ENCODE data around the gene FTCD. TPM values are rescaled to one million over a fixed set of nuclear protein-coding genes. Genes with fewer than 3 reads are reported as not detected.
A peak's percentile ranks its signal among the peaks of the same experiment; 100 is the strongest.

Gene FTCD
- total RNA-seq, 1 experiment from 2014 or later: 0.21 TPM

DNA sequence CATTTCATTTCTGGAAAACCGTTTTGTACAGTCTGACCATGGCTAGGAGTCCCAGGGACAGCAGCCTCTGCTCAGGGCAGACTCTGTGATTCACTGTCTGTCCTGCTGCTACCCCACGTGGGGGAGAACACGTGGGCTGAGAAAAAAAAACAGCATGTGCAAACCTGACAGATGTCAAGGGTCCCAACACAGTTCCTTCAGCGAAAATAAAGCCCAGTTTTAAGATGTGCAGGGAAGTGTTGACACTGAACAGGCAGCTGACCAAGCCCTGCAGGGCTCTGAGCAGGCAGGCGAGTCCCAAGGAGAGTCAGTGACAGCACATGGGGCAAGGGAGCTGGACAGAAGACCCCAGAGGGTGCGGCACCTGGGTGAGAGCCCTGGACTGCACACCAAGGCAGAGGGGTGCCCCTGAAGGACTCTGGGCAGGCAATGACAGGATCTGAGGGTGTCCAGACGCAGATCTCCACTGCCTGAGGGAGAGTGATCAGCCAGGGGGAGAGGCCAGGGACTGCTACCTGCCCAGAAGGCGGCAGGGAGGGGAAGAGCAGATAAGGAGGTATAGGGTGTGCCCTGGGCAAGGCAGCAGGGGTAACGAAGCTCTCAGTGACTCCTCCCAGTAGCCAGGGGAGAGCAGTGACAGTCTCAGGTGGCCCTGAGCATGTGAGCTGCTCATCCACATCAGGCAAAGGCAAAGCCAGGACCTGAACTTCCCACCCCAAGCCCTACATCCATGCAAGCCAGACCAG is 34.0 kb upstream of the FTCD start:
- DNase-seq (ENCODE audit: low read depth, low spot score): no peak
- TF ChIP-seq TCF7L2 (IDR thresholded peaks at IDR 0.05; ENCODE audit: low read depth, low read length): no peak
- TF ChIP-seq, protein P1, sequence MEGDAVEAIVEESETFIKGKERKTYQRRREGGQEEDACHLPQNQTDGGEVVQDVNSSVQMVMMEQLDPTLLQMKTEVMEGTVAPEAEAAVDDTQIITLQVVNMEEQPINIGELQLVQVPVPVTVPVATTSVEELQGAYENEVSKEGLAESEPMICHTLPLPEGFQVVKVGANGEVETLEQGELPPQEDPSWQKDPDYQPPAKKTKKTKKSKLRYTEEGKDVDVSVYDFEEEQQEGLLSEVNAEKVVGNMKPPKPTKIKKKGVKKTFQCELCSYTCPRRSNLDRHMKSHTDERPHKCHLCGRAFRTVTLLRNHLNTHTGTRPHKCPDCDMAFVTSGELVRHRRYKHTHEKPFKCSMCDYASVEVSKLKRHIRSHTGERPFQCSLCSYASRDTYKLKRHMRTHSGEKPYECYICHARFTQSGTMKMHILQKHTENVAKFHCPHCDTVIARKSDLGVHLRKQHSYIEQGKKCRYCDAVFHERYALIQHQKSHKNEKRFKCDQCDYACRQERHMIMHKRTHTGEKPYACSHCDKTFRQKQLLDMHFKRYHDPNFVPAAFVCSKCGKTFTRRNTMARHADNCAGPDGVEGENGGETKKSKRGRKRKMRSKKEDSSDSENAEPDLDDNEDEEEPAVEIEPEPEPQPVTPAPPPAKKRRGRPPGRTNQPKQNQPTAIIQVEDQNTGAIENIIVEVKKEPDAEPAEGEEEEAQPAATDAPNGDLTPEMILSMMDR (IDR thresholded peaks at IDR 0.05): no peak
- no peak for TF ChIP-seq SIN3A (IDR thresholded peaks at IDR 0.05; ENCODE audit: borderline replicate concordance, insufficient read depth, low read depth, low read length)
- TF ChIP-seq, protein P2, sequence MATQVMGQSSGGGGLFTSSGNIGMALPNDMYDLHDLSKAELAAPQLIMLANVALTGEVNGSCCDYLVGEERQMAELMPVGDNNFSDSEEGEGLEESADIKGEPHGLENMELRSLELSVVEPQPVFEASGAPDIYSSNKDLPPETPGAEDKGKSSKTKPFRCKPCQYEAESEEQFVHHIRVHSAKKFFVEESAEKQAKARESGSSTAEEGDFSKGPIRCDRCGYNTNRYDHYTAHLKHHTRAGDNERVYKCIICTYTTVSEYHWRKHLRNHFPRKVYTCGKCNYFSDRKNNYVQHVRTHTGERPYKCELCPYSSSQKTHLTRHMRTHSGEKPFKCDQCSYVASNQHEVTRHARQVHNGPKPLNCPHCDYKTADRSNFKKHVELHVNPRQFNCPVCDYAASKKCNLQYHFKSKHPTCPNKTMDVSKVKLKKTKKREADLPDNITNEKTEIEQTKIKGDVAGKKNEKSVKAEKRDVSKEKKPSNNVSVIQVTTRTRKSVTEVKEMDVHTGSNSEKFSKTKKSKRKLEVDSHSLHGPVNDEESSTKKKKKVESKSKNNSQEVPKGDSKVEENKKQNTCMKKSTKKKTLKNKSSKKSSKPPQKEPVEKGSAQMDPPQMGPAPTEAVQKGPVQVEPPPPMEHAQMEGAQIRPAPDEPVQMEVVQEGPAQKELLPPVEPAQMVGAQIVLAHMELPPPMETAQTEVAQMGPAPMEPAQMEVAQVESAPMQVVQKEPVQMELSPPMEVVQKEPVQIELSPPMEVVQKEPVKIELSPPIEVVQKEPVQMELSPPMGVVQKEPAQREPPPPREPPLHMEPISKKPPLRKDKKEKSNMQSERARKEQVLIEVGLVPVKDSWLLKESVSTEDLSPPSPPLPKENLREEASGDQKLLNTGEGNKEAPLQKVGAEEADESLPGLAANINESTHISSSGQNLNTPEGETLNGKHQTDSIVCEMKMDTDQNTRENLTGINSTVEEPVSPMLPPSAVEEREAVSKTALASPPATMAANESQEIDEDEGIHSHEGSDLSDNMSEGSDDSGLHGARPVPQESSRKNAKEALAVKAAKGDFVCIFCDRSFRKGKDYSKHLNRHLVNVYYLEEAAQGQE (IDR thresholded peaks at IDR 0.05; ENCODE audit: insufficient read depth in 1 of 2, low read depth in 2 of 2, low read length in 1 of 2): no peak
- no peak for TF ChIP-seq POLR2AphosphoS5 (IDR thresholded peaks at IDR 0.05; ENCODE audit: low read depth, low read length)
- no TSS peak for BruUV-seq (replicated peaks)
- ChIA-PET CTCF (no interaction called here), POLR2A (no interaction called here)
- in situ Hi-C loops (cut with HindIII; ENCODE audit: low pct_unique_long_range_greater_than_20kb, low sequenced_read_pairs): no loop called here
- Histone ChIP-seq H3K27ac (ENCODE audit: low read length) (no peak overlapping the region), H3K4me3 (ENCODE audit: low read depth in 2 of 2, low read length in 2 of 2) (no peak overlapping the region), H3K4me1 (ENCODE audit: control insufficient read depth, insufficient read depth, low read length) (peaks cover 5% of the 10 kb centered on the region; the same call in 1 of the 2 replicates), H3K36me3 (ENCODE audit: control insufficient read depth, insufficient read depth, low read length) (no peaks in the 10 kb centered on the region), H3K9me3 (ENCODE audit: control insufficient read depth, insufficient read depth, low read depth, low read length) (no peaks in the 10 kb centered on the region), H3K27me3 (ENCODE audit: control insufficient read depth, insufficient read depth, low read length) (no peaks in the 10 kb centered on the region)
- intact Hi-C loops (cut with micrococcal nuclease; ENCODE audit: unreplicated experiment): no loop called here
- peak; percentile 47 for ATAC-seq

DNA sequence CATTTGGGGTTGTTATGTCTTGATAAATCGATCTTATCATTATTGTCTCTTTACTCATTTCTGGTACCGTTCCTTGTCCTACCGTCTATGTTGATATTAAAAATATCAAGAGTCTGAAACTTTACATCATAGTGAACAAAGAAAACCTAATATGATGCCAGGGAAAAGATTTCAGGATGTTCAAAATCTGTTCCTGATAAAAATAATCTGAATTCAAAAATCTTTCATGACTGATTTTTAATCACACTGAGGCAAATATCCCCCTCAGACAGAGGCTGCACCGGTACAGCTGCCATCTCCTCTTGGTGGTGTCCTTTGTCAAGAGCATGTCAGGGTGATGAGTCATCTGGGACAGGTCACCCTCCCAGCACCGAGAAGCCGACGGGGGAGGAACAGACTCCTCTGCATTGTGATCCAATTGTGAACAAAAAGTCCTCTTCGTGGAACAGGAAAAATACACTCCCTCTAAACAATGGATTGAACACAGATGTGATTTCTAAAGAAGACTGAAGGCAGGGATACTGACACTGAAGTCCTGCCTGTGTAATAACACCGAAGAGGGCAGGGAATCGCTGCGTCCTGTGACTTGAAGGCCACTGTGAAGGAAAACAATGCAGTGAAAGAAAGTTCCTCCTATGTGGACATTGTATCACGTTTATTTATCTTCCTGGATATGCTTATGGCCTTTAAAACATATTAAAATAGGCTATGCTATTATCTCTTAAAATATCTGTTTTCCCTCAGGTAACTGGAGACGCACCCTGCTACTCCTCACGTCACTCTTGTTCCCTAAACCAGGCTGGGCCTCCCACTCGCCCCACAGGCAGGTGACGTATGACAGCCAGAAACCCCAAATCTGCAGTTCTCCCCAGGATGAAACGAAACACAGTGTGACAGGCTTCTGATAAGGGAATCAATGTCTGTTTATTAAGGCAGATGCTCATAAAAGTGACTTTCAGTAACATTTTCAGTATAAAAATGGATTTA is 33.1 kb upstream of the FTCD start:
- no peaks in the 10 kb centered on the region for H3K9me3 ChIP-seq (ENCODE audit: control insufficient read depth, insufficient read depth, low read depth, low read length)
- intact Hi-C loops (cut with micrococcal nuclease; ENCODE audit: unreplicated experiment): no loop called here
- CTCF ChIA-PET: no interaction called here
- H3K27ac ChIP-seq (ENCODE audit: low read length): no peak overlapping the region
- peaks cover 5% of the 10 kb centered on the region; the same call in 1 of the 2 replicates for H3K4me1 ChIP-seq (ENCODE audit: control insufficient read depth, insufficient read depth, low read length)
- H3K4me3 ChIP-seq (ENCODE audit: low read depth in 2 of 2, low read length in 2 of 2): no peak overlapping the region
- in situ Hi-C loops (cut with HindIII; ENCODE audit: low pct_unique_long_range_greater_than_20kb, low sequenced_read_pairs): no loop called here
- no TSS peak for BruUV-seq (replicated peaks)
- ATAC-seq (peak; percentile 73; the same call in 1 of the 2 replicates), DNase-seq (ENCODE audit: low read depth, low spot score) (no peak)
- POLR2A ChIA-PET: no interaction called here
- no peak for TF ChIP-seq TCF7L2 (IDR thresholded peaks at IDR 0.05; ENCODE audit: low read depth, low read length)
- no peak for TF ChIP-seq POLR2AphosphoS5 (IDR thresholded peaks at IDR 0.05; ENCODE audit: low read depth, low read length)
- TF ChIP-seq, protein P1 (IDR thresholded peaks at IDR 0.05): no peak
- TF ChIP-seq, protein P2 (IDR thresholded peaks at IDR 0.05; ENCODE audit: insufficient read depth in 1 of 2, low read depth in 2 of 2, low read length in 1 of 2): no peak
- TF ChIP-seq SIN3A (IDR thresholded peaks at IDR 0.05; ENCODE audit: borderline replicate concordance, insufficient read depth, low read depth, low read length): no peak
- no peaks in the 10 kb centered on the region for H3K36me3 ChIP-seq (ENCODE audit: control insufficient read depth, insufficient read depth, low read length)
- no peaks in the 10 kb centered on the region for H3K27me3 ChIP-seq (ENCODE audit: control insufficient read depth, insufficient read depth, low read length)

Data from Panc1 (cell line).